Measurements from ENCODE around the gene OSGEPL1.
"Not testable (repeated sequence)": the region's sequence is repeated elsewhere in the genome, so short reads cannot be mapped to it uniquely, and the experiment has no call there.

Gene OSGEPL1

DNA sequence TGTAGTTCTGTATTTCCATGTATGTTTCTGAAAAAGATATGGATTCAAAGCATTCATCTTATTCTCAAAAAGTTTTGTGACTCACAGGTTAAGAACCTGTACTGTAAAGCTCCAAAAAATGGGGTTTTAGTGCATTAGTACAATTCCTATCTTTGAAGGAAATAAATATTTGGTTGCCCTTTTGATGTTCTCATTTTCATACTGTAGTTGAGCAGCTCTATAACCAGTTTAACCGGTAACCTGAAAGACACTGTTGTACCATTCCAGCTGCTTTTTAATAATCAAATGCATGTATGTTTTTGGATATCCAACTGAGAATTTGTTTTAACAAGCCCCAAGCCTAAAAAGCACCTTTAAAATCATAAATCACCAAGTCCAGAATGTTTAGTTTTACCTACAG lies 9.6 kb upstream of the OSGEPL1 start:
- TF ChIP-seq, protein P1, sequence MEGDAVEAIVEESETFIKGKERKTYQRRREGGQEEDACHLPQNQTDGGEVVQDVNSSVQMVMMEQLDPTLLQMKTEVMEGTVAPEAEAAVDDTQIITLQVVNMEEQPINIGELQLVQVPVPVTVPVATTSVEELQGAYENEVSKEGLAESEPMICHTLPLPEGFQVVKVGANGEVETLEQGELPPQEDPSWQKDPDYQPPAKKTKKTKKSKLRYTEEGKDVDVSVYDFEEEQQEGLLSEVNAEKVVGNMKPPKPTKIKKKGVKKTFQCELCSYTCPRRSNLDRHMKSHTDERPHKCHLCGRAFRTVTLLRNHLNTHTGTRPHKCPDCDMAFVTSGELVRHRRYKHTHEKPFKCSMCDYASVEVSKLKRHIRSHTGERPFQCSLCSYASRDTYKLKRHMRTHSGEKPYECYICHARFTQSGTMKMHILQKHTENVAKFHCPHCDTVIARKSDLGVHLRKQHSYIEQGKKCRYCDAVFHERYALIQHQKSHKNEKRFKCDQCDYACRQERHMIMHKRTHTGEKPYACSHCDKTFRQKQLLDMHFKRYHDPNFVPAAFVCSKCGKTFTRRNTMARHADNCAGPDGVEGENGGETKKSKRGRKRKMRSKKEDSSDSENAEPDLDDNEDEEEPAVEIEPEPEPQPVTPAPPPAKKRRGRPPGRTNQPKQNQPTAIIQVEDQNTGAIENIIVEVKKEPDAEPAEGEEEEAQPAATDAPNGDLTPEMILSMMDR (IDR thresholded peaks at IDR 0.05; ENCODE audit: low read depth, low read length, missing control alignments), result no peak
- in situ Hi-C loops (cut with HindIII; ENCODE audit: low sequenced_read_pairs), result no loop called here
- DNase-seq (ENCODE audit: low read depth), result no peak
- no peak overlapping the region for H3K4me3 ChIP-seq (ENCODE audit: low read depth, low read length)

DNA sequence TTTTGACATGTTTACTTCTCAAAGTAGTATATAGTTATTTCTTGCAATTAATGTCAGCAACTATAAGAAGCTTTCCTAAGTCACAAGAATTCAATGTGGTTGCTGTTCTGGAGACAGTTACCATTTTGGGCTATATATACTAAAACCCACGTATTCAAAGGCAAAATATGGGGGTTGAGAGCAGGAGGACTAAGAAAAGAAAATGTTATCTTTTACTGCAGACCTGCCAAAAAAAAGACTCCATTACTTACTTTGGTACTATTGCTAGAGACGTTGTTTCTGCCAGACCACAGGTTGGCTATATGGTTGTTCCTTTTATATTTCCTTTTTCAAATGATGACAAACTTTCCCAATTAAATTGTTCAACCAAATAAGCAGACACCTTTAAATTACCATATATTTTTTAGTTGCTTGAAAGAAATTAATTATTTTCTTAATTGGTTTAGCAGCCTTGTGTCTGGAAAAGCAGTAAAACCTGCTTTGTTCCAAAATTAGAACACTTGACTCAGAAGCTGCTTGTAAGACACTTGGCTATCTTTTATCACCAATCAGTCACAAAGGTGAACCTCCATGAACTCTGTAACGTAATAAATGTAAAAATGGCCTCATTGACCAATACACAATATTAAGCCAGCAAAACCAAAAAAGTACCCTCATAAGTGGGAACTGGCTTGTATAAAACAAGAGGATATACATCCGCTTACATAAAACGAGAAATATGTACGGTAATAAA lies 8.2 kb upstream of the OSGEPL1 start:
- in situ Hi-C loops (cut with HindIII; ENCODE audit: low sequenced_read_pairs), result no loop called here
- no peak for DNase-seq (ENCODE audit: low read depth)
- TF ChIP-seq, protein P1 (IDR thresholded peaks at IDR 0.05; ENCODE audit: low read depth, low read length, missing control alignments), result no peak
- H3K4me3 ChIP-seq (ENCODE audit: low read depth, low read length), result no peak overlapping the region

DNA sequence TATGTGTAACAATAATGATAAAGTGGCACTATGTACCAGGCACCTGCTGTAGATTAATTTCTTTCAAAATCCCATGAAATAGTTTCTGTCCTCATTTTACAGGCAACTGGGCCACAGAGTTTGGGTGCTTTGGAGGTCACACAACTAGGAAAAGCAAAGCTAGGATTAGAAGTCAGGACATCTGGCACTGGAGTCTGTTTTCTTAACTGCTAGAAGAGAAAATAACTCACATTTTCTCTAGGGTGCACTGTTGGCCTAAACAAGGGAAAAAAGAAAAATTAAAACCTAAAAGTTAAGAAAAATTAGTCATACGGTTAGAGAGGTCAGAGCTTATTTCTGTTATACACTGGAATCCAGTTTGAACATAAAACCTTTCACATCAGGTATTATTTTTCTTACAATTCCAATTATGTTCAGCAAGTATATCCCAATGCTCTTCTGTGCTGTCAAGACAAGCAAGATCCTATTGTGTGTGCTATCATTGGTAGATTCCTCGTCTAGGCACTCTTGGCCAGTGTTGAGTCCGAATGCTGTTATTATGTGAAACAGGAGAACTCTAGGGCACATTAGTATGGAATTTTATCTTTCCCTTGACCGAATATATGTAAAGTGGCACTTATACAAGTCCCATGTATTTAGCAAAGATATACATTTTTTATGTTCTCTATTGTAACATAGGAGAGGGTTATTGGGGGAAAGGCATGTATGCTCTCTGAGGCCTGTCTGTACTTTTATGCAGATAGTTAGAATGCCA lies 1.5 kb upstream of the OSGEPL1 start:
- no peak for DNase-seq (ENCODE audit: low read depth)
- TF ChIP-seq, protein P1 (IDR thresholded peaks at IDR 0.05; ENCODE audit: low read depth, low read length, missing control alignments), result no peak
- H3K4me3 ChIP-seq (ENCODE audit: low read depth, low read length), result no peak overlapping the region
- in situ Hi-C loops (cut with HindIII; ENCODE audit: low sequenced_read_pairs), result no loop called here

DNA sequence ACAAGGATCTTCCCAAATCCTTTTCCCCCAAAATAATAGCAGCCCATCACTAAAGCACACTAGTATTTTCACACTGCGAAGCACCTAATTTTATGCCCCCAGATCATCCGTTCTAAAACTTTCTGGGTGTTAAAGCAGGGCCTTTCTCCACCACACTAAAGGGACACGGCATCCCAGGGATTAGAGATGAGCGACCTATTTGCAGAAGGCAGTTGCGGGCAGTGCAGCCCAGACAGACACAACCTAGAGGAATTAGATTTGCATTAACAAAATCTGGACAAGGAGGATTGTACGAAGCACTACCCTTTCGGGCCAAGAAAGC lies 402 bp downstream of the OSGEPL1 start:
- DNase-seq (ENCODE audit: low read depth), result no peak
- in situ Hi-C loops (cut with HindIII; ENCODE audit: low sequenced_read_pairs), result no loop called here
- peak overlapping the region; percentile 76 for H3K4me3 ChIP-seq (ENCODE audit: low read depth, low read length)
- TF ChIP-seq, protein P1 (IDR thresholded peaks at IDR 0.05; ENCODE audit: low read depth, low read length, missing control alignments), result no peak

DNA sequence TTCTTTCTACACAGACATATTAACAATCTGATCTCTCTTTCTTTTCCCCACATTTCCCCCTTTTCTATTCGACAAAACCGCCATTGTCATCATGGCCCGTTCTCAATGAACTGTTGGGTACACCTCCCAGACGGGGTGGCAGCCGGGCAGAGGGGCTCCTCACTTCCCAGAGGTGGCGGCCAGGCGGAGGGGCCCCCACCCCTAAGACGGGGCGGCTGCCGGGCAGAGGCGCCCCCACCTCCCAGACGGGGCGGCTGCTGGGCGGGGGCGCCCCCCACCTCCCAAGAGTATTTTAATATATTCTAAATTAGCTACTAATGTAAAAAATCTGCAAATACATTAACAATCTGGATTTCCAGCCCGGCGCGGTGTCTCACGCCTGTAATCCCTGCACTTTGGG lies 2.4 kb downstream of the OSGEPL1 start:
- H3K4me3 ChIP-seq (ENCODE audit: low read depth, low read length); DNase-seq (ENCODE audit: low read depth); in situ Hi-C loops (cut with HindIII; ENCODE audit: low sequenced_read_pairs): not testable (repeated sequence)

DNA sequence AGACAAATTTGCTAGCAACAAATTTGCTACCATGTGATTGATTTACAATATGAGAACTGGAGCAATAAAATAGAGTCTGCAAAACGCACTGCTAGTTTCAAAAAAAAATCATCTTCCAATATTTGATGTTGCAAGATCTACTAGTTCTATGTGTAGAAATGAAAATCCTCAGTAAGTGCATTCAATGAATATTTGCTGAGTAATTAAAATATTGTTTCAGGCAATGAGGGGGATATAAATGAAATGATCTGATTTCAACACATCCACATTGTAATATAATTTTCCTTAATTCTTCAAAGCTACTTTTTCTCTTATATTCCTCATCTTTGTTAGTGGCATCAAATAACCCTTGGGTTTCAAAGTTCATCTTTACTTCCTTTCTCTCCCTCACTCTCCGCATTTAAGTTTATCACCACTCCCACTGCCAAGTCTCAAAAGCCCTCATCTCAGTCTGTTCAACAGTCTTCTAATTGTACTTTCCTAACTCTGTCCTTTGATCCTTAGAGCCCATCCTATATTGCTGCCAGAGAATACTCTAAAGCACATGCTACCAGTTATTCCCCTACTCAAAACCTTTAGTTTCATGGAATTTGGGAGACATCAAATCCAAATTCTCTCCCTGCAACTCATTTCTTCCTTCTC lies 6.2 kb downstream of the OSGEPL1 start:
- H3K4me3 ChIP-seq (ENCODE audit: low read depth, low read length), result no peak overlapping the region
- in situ Hi-C loops (cut with HindIII; ENCODE audit: low sequenced_read_pairs), result no loop called here
- TF ChIP-seq, protein P1 (IDR thresholded peaks at IDR 0.05; ENCODE audit: low read depth, low read length, missing control alignments), result no peak
- DNase-seq (ENCODE audit: low read depth), result no peak

Data from astrocyte of the cerebellum (primary cell).